Measurements from ENCODE around the gene KRABD2.

KRABD2 gene

DNA sequence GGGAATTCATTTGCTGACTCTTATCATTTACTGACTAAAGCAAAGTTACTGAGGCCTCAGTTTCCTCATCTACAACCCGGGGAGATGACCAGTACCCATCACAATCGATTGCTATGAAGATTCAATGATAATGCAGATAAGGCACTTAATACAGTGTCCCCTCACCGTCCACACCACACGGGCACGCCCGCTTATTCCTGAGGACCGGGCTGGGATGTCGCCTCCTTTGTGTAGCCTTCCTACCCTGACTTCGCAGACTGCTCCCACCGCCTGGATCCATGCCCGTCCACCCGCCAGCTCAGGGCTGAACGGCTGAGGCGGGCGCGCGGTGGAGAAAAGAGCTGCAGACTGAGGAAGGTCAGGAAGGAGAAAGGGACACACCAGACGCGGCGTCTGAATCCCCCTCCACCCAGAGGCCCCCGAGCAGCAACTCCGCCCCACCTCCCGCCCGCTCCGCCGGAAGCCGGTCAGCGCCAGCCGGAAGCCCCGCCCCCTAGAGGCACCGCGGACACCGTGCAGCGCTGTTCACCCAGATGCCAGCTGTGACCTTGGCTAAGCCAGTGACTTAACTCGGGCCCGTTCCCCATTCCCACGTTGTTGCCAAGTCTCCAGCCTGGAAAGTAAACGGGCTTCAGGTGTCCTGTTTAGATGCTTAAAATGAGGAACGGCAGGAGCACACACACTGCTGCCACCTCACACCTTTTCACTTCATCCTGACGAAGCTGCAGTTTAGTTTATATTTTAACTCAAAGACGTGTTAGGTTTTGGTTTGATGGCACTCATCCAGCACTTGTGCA lies at the start of gene KRABD2:
KRABD2 (minus strand) TSS at position 434 of the 797 bp plus-strand sequence.
- peak in 10 of 11 donors; percentile 71 to 86 (median 82) for DNase-seq (ENCODE audit: extremely low read depth in 1 of 11, low read depth in 9 of 11, low spot score in 4 of 11)

- no peak for DNase-seq (ENCODE audit: extremely low read depth in 1 of 11, low read depth in 9 of 11, low spot score in 4 of 11)
Measured at GRCh38 chr17:8421571-8421970, 45.1 kb upstream of the KRABD2 start.

GRCh38 chr17:8420041-8420934 lies 43.8 kb upstream of the KRABD2 start:
- peak in 9 of 11 donors; percentile 42 to 70 (median 55) for DNase-seq (ENCODE audit: extremely low read depth in 1 of 11, low read depth in 9 of 11, low spot score in 4 of 11)

- no peak for DNase-seq (ENCODE audit: extremely low read depth in 1 of 11, low read depth in 9 of 11, low spot score in 4 of 11)
Measured at GRCh38 chr17:8419305-8419704, 42.8 kb upstream of the KRABD2 start.

DNA sequence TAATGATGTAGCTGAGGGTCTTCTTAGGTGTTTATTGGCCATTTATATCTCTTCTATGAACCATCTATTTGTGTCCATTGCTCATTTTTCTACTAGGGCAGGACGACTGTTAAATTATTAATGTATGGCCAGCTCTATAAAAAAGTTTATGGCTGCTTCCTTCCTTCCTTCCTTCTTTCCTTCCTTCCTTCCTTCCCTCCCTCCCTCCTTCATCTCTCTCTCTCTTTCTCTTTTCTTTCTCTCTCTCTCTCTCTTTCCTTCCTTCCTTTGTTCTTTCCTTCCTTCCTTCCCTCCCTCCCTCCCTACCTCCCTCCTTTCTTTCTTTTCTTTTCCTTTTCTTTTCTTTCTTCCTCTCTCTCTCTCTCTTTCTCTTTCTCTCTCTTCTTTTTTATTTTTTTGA lies 42.0 kb upstream of the KRABD2 start:
- DNase-seq (ENCODE audit: extremely low read depth in 1 of 11, low read depth in 9 of 11, low spot score in 4 of 11), result no peak

DNA sequence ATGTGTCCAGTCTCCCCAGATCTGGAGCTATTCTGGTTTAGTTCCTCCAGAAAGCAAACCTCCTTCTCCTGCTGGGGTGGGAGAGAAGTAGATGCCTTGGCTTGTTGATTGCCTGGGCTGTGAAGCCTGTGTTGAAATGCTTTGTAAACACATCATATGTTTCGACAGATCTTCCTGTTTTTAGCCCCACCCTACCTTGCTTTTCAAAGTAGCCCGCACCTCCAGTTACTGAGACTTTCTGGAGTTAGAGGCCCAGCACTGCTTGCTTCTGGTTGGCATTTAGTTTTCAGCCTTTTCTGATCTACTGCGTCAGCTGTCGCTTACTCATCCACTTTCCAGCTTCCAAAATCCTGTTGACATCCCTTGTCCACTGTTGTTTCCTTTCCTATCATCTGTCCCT lies 41.3 kb upstream of the KRABD2 start:
- DNase-seq (ENCODE audit: extremely low read depth in 1 of 11, low read depth in 9 of 11, low spot score in 4 of 11), result no peak

DNA sequence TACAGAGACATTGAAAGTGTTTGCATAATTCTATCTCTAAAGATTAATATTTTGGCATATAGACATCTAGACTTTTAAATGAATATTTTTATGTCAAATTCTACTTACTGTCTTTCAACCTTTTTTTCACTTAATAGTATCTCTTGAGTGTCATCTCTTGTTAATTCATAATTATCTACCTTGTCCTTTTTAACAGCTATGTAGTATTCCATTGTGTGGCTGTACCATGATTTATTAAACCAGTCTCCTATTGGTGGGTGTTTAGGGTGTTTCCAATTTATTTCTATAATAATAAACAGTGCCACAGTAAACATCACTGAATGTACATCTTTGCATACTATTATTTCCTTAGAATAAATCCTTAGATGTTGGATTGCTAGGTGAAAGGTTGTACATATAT lies 37.4 kb upstream of the KRABD2 start:
- DNase-seq (ENCODE audit: extremely low read depth in 1 of 11, low read depth in 9 of 11, low spot score in 4 of 11), result no peak

- no peak for DNase-seq (ENCODE audit: extremely low read depth in 1 of 11, low read depth in 9 of 11, low spot score in 4 of 11)
Measured at GRCh38 chr17:8413328-8413727, 36.8 kb upstream of the KRABD2 start.

- no peak for DNase-seq (ENCODE audit: extremely low read depth in 1 of 11, low read depth in 9 of 11, low spot score in 4 of 11)
Measured at GRCh38 chr17:8412089-8412488, 35.6 kb upstream of the KRABD2 start.

DNA sequence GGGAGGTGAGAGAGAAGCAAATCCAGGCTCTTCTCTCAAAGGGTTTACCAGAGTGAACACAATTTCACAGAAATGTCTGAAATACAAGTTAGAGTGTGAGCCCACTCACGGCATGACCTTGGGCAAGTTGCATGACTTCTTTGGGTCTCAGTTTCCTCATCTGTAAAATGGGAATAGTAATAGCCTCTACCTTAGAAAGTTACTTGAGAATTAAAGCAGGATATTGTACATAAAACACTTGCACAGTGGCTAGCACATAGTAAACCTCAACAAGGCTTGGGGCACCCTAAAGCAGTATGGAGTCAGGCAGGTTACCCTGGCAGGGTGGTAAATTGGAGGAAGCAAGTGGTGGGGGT lies 34.4 kb upstream of the KRABD2 start:
- DNase-seq (ENCODE audit: extremely low read depth in 1 of 11, low read depth in 9 of 11, low spot score in 4 of 11), result no peak

DNA sequence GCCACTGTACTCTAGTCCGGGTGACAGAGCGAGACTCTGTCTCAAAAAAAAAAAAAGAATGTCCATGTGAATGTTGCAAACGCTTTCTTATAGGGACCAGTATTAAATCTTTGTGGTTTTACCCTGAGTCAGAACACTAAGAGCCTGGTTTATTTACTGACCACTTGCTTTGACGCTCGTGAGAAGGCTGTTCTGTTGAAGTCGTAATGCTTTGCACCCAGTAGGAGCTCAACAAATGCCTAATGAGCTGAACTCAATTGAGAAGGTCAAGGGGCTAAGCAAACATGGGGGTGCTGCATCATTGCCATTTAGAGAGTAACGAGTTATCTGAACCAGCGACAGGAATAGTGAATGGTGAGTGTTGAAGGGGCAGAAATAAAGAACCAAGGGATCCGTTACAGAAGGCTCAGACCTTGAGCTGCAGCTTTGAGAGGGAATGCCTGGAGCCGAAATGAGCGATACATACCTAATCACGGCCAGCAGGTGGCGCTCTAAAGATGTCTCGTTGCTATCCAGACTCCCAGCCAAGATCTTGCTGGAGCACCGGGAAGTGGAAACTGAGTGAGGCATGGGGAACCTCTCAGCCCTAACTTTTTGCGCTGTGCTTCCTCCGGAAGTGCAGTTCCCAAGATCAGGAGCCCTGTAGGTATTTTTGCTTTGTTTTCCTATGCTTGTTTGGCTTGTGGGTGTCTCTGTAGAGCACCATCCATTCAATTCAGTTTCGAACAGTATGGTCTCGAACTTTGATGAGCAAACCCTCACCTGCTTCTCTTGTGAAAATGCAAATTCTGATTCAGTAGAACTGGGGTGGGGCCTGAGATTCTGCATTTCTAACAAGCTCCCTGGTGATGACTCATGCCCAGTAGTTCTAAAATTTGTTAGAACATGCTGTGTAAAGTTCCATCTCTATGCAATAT lies 33.7 kb upstream of the KRABD2 start:
- peak; percentile 77 to 91 (median 85) for DNase-seq (ENCODE audit: extremely low read depth in 1 of 11, low read depth in 9 of 11, low spot score in 4 of 11)

- no peak for DNase-seq (ENCODE audit: extremely low read depth in 1 of 11, low read depth in 9 of 11, low spot score in 4 of 11)
Measured at GRCh38 chr17:8408371-8408770, 31.9 kb upstream of the KRABD2 start.

- DNase-seq (ENCODE audit: extremely low read depth in 1 of 11, low read depth in 9 of 11, low spot score in 4 of 11), result no peak
Measured at GRCh38 chr17:8406174-8406573, 29.7 kb upstream of the KRABD2 start.

- DNase-seq (ENCODE audit: extremely low read depth in 1 of 11, low read depth in 9 of 11, low spot score in 4 of 11), result no peak
Measured at GRCh38 chr17:8405499-8406016, 29.1 kb upstream of the KRABD2 start.

DNA sequence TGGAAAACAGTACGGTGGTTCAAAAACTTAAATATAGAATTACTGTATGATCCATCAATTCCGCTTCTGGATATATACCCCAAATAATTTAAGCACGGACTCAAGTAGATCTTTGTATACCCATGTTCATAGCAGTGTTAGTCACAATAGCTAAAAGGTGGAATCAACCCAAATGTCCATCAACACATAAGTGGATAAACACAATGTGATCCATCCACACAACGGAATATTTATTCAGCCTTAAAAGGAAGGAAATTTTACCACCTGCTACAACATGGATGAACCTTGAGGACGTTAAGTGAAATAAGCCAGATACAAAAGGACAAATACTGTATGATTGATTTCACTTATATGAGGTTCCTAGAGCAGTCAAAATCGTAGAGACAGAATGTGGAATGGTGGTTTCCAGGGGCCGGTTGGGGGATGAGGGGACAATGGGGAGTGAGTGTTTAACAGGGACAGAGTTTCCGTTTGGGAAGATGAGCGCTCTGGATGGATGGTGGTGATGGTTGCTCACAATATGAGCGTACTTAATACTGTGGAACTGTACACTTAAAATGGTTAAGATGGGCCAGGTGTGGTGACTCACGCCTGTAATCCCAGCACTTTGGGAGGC lies 26.5 kb upstream of the KRABD2 start:
- DNase-seq (ENCODE audit: extremely low read depth in 1 of 11, low read depth in 9 of 11, low spot score in 4 of 11), result no peak

DNA sequence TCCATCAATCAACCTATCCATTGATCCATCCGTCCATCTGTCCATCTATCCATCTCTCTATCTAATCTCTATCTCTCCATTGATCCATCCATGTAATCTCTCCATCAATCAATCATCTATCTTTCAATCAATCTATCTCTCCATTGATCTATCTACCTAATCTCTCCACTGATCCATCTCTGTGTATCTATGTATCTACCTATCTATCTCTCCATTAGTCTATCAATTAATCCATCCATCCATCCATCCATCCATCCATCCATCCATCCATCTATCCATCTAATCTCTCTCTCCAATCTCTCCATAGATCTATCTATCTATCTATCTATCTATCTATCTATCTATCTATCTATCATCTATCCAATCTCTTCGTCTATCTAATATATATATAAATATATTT lies 24.6 kb upstream of the KRABD2 start:
- no peak for DNase-seq (ENCODE audit: extremely low read depth in 1 of 11, low read depth in 9 of 11, low spot score in 4 of 11)

GRCh38 chr17:8398980-8399379 lies 22.5 kb upstream of the KRABD2 start:
- DNase-seq (ENCODE audit: extremely low read depth in 1 of 11, low read depth in 9 of 11, low spot score in 4 of 11), result no peak

DNA sequence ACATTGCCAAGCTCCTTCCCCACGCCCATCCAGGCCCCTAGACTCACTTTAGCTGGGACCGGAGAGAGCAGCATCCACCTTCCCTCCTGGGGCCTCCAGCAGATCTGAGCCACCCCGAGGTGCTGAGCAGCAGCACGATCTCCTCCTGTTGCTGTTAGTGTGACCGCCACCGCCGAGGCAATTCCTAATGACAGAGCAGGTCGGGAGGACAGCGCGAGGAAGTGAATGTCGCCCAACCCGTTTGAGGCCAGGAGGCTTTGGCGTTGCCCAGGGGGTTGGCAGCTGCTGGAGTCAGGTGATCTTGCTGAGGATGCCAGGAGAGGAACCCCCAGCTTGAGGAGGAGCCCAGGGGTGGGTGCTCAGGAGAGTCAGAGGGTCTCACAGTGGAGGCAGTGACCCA lies 21.1 kb upstream of the KRABD2 start, which contains the start of gene RNF222:
RNF222 (minus strand) TSS at position 192 of the 400 bp plus-strand sequence. CDS start 4,366 bp downstream, outside the sequence.
- no peak for DNase-seq (ENCODE audit: extremely low read depth in 1 of 11, low read depth in 9 of 11, low spot score in 4 of 11)
